K562 (cell line): Measurements from ENCODE around the gene C16orf74. TPM values are rescaled to one million over a fixed set of nuclear protein-coding genes. Genes with fewer than 3 reads are reported as not detected.

ENCODE experiments used
- ATAC-seq: fragments of 200-7000 bp; cut with Tn5 transposase; 3 replicates; pipeline ENCODE4 v1.9.1; 2020; ENCODE audit warnings: moderate library complexity
- BruUV-seq: library from RNA; stranded (reverse); fragments of 400-500 nt; replicated peaks from 2 replicates; lab custom pipeline; 2021; lab: Mats Ljungman, UMichigan
- CTCF ChIA-PET: fragments of 300-600 bp; formaldehyde crosslinking; extraction: SDS; loops from one replicate; lab custom pipeline; 2021; ENCODE audit warnings: low intra/inter-chr PET ratio; lab: Yijun Ruan, JAX
- POLR2A ChIA-PET: fragments of 300-600, 350-650 bp; sonication (Branson Sonifier 250); formaldehyde crosslinking; extraction: SDS; loops from one replicate; lab custom pipeline; 2021; ENCODE audit warnings: antibody characterized with exemption, inconsistent platforms; lab: Yijun Ruan, JAX
- DNase-seq, 4 experiments: peaks; one replicate each; pipeline versions ENCODE4 v3.0.0 to v3.0.0-alpha.2; 2011 to 2018; ENCODE audit warnings: low spot score in 3 of 4, mixed read lengths in 3 of 4; ENCODE audit errors: extremely low read depth in 1 of 4
- FAIRE-seq: peaks from 2 replicates; lab custom pipeline; 2011; peaks lifted over from hg19 to GRCh38; lab: Jason Lieb, UNC
- H2AFZ ChIP-seq: 2 replicates; pipeline ENCODE4 v1.6.0; 2011; ENCODE audit warnings: low read depth, low read length, control low read depth, inconsistent platforms
- H3K27ac ChIP-seq: fragments of 200-600 bp; 3 replicates; pipeline ENCODE4 v1.8.0; 2011; ENCODE audit warnings: low read depth, mild to moderate bottlenecking, control low read depth, inconsistent platforms, low read length, moderate library complexity, mixed read lengths; ENCODE audit errors: extremely low read depth
- H3K27me3 ChIP-seq, 2 experiments: fragments of 300-600 bp in 1 of 2; 2 replicates in 1 of 2; 3 replicates in 1 of 2; pipeline versions ENCODE4 v1.6.0 to v1.8.0; 2011; ENCODE audit warnings: inconsistent platforms in 2 of 2, low read length in 2 of 2, mild to moderate bottlenecking in 1 of 2, mixed read lengths in 1 of 2, moderate library complexity in 1 of 2; ENCODE audit not compliant: control insufficient read depth in 2 of 2, insufficient read depth in 2 of 2
- H3K36me3 ChIP-seq: fragments of 300-600 bp; 3 replicates; pipeline ENCODE4 v1.8.0; 2011; ENCODE audit warnings: mild to moderate bottlenecking, low read length, inconsistent platforms; ENCODE audit not compliant: control insufficient read depth, insufficient read depth
- H3K4me1 ChIP-seq, 2 experiments: fragments of 200-600 bp in 1 of 2; replicated peaks in 1 of 2; 2 replicates in 1 of 2; 3 replicates in 1 of 2; pipeline versions ENCODE4 v1.5.1 to v1.8.0; 2011; ENCODE audit warnings: inconsistent platforms in 2 of 2, low read length in 2 of 2, mild to moderate bottlenecking in 1 of 2, mixed read lengths in 1 of 2, moderate library complexity in 1 of 2; ENCODE audit not compliant: control insufficient read depth in 2 of 2, insufficient read depth in 2 of 2
- H3K4me2 ChIP-seq: 2 replicates; pipeline ENCODE4 v1.6.1; 2011; ENCODE audit warnings: low read length, control low read depth, inconsistent platforms, mixed read lengths; ENCODE audit not compliant: insufficient read depth
- H3K4me3 ChIP-seq: fragments of 200-600 bp; sonication (generic), shearing (Covaris generic); 2 replicates; pipeline ENCODE4 v1.5.1; 2016; ENCODE audit warnings: control low read depth, inconsistent platforms
- H3K79me2 ChIP-seq: fragments of 200-600 bp; 3 replicates; pipeline ENCODE4 v1.8.0; 2011; ENCODE audit warnings: low read length, inconsistent platforms; ENCODE audit not compliant: control insufficient read depth, insufficient read depth
- H3K9ac ChIP-seq, 2 experiments: 2 replicates each; pipeline versions ENCODE4 v1.6.0 to v1.6.1; 2011; ENCODE audit warnings: low read depth in 2 of 2, low read length in 2 of 2, control low read depth in 1 of 2, inconsistent platforms in 1 of 2, mild to moderate bottlenecking in 1 of 2, mixed read lengths in 1 of 2; ENCODE audit not compliant: insufficient read depth in 1 of 2
- H3K9me1 ChIP-seq: one replicate; pipeline ENCODE4 v1.6.0; 2011; ENCODE audit warnings: inconsistent platforms, mild to moderate bottlenecking, low read length, moderate library complexity; ENCODE audit not compliant: control insufficient read depth, insufficient read depth
- H3K9me3 ChIP-seq: replicated peaks from 2 replicates; pipeline ENCODE4 v1.5.1; 2011; ENCODE audit warnings: low read depth, low read length, inconsistent platforms; ENCODE audit not compliant: control insufficient read depth, insufficient read depth
- H4K20me1 ChIP-seq: replicated peaks from 2 replicates; pipeline ENCODE4 v1.6.1; 2011; ENCODE audit warnings: low read length, inconsistent platforms, mixed read lengths; ENCODE audit not compliant: control insufficient read depth, insufficient read depth
- ARID3A ChIP-seq: IDR thresholded peaks from 2 replicates; pipeline ENCODE4 v1.6.1; 2012; ENCODE audit warnings: low read depth, low read length, improper control_type of control experiment, borderline replicate concordance
- DIDO1 ChIP-seq: fragments of 450-650 bp; IDR thresholded peaks from 2 replicates; pipeline ENCODE4 v1.6.1; 2016; ENCODE audit warnings: low read depth, missing biosample characterization, missing genetic modification characterization
- ELF4 ChIP-seq: fragments of 450-650 bp; formaldehyde crosslinking; IDR thresholded peaks from 2 replicates; pipeline ENCODE4 v1.4.0; 2022; ENCODE audit warnings: missing genetic modification characterization
- HDAC2 ChIP-seq: fragments of 450-650 bp; IDR thresholded peaks from 2 replicates; pipeline ENCODE4 v1.6.1; 2016; ENCODE audit warnings: mild to moderate bottlenecking
- IRF1 ChIP-seq: sonication (generic); formaldehyde crosslinking; IDR thresholded peaks from 2 replicates; pipeline ENCODE4 v1.8.0; 2022; ENCODE audit warnings: missing genetic modification reagents, mild to moderate bottlenecking, borderline replicate concordance
- KDM4B ChIP-seq, 2 experiments: fragments of 450-650 bp in 1 of 2; sonication (generic) in 1 of 2; IDR thresholded peaks; 2 replicates each; pipeline ENCODE4 v1.6.1; 2016 to 2017; ENCODE audit warnings: borderline replicate concordance in 2 of 2, antibody characterized with exemption in 1 of 2, low read depth in 1 of 2, mild to moderate bottlenecking in 1 of 2
- KLF6 ChIP-seq: fragments of 250-450 bp; sonication (Bioruptor Pico); IDR thresholded peaks from 2 replicates; pipeline ENCODE4 v1.4.0; 2020; ENCODE audit warnings: mild to moderate bottlenecking, moderate library complexity, borderline replicate concordance
- MLLT1 ChIP-seq, 2 experiments: fragments of 450-650 bp; IDR thresholded peaks; 2 replicates each; pipeline ENCODE4 v1.6.1; 2016
- SRF ChIP-seq, 2 experiments: fragments of 250-450, 450-650 bp in 1 of 2; sonication (Bioruptor Pico) in 1 of 2; sonication (generic) in 1 of 2; formaldehyde crosslinking; IDR thresholded peaks; 2 replicates each; pipeline versions ENCODE4 v1.5.0 to v1.5.1; 2020 to 2022; ENCODE audit warnings: mild to moderate bottlenecking in 1 of 2, missing genetic modification reagents in 1 of 2
- USF2 ChIP-seq: sonication (generic); formaldehyde crosslinking; IDR thresholded peaks from 2 replicates; pipeline ENCODE4 v1.5.0; 2020; ENCODE audit warnings: missing genetic modification reagents
- ZHX1 ChIP-seq: fragments of 150-350 bp; conservative IDR thresholded peaks from 2 replicates; pipeline ENCODE4 v1.6.1; 2014; ENCODE audit warnings: low read length
- WGBS: fragments of 100-300 bp; shearing (Covaris generic); methylation state at CpG from one replicate; pipeline ENCODE4 v1.1.6; 2016; ENCODE audit warnings: low coverage, mixed read lengths; ENCODE audit not compliant: insufficient coverage; ENCODE audit errors: missing lambda C conversion rate; 5-methylcytosine and 5-hydroxymethylcytosine counted together
- in situ Hi-C: fragments of 300-500 bp; cut with MboI; formaldehyde crosslinking; loops from 4 replicates; pipeline ENCODE4 v1.15.0; 2018; ENCODE audit warnings: inconsistent platforms, mixed read lengths
- intact Hi-C: fragments of 100-400 bp; cut with micrococcal nuclease; formaldehyde crosslinking; loops from 2 replicates; pipeline ENCODE4 v1.14.2; 2022
- polyA plus RNA-seq, 8 experiments: library from polyadenylated mRNA; depleted of rRNA in 4 of 8; stranded (reverse) in 5 of 8; unstranded in 3 of 8; fragments of >200 nt; fragmentation: Nextera tagmentation in 2 of 8; fragmentation: Illumina TruSeq in 1 of 8; extraction: Ambion mirVana in 2 of 8; extraction: Trizol in 1 of 8; gene quantifications; 2 replicates each; pipeline versions ENCODE4 v1.2.1 to v1.2.3, GENCODE V29; 2011 to 2014; ENCODE audit warnings: inconsistent platforms in 1 of 8, missing spikeins in 1 of 8
- total RNA-seq, 7 experiments: library from RNA; depleted of rRNA in 6 of 7; stranded (reverse); fragments of >200 nt in 6 of 7; fragmentation: Illumina TruSeq in 2 of 7; extraction: Trizol in 2 of 7; gene quantifications; 2 replicates each; pipeline versions ENCODE4 v1.2.1 to v1.2.3, GENCODE V29; 2011 to 2021; ENCODE audit warnings: low replicate concordance in 1 of 7

Gene C16orf74
- total and polyA plus RNA-seq, 9 of the 15 experiments (the other 6 are each of a cell fraction or from before 2014, with no cell fraction given), result not detected

- TF ChIP-seq ARID3A, result no peak
Measured at GRCh38 chr16:85735225-85735635, 15.7 kb downstream of the C16orf74 start (continued).

GRCh38 chr16:85734311-85735017, 16.4 kb downstream of the C16orf74 start:
- Histone ChIP-seq H3K9ac (peak overlapping the region in 1 of 2 experiments; percentile 32; a peak in 1 of 4 replicates), H2AFZ (no peak overlapping the region), H3K9me1 (peaks cover 2% of the 10 kb centered on the region), H3K27me3 (peaks cover 16 to 48% of the 10 kb centered on the region in 2 experiments; a peak in 4 of 5 replicates), H3K9me3 (no peaks in the 10 kb centered on the region), H3K79me2 (no peaks in the 10 kb centered on the region), H3K36me3 (no peaks in the 10 kb centered on the region), H3K4me2 (no peak overlapping the region), H3K4me1 (peaks cover 2 to 19% of the 10 kb centered on the region in 2 experiments; a peak in 4 of 5 replicates), H3K27ac (no peak overlapping the region), H3K4me3 (no peak overlapping the region), H4K20me1 (peaks cover 4% of the 10 kb centered on the region; the same call in 1 of the 2 replicates)
- POLR2A ChIA-PET, result interaction anchor here (0.6 to 0.9 kb wide), 4 partner anchors 7 to 922 kb away, joined by 3 to 4 read pairs (median 4); no protein-coding TSS in a partner anchor
- intact Hi-C loops, result no loop called here
- no peak for ATAC-seq
- no peak for DNase-seq
- CTCF ChIA-PET, result no interaction called here
- no peak for FAIRE-seq
- 32% methylated on average over 9 of the region's 10 CpGs for WGBS
- no TSS peak for BruUV-seq
- in situ Hi-C loops, result no loop called here
- no peak for TF ChIP-seq MLLT1 (IDR thresholded peaks at IDR 0.05)
- no peak for TF ChIP-seq ZHX1
- no peak for TF ChIP-seq HDAC2
- TF ChIP-seq KDM4B (IDR thresholded peaks at IDR 0.05; ENCODE audit: borderline replicate concordance in 2 of 2, low read depth in 1 of 2), result 0 out of 4 replicates have a peak, but pooled peaks of 1 of the 2 experiments have one; percentile 3
- no peak for TF ChIP-seq KLF6 (CRISPR knock-in tag)
- no peak for TF ChIP-seq SRF (CRISPR knock-in tag; IDR thresholded peaks at IDR 0.05)
- TF ChIP-seq IRF1 (CRISPR knock-in tag), result no peak
- no peak for TF ChIP-seq DIDO1 (tag)
- TF ChIP-seq ELF4 (CRISPR knock-in tag), result no peak
- TF ChIP-seq USF2, result peak; percentile 8; the same call in 1 of the 2 replicates
